SK-N-SH (cell line): ENCODE data around the gene CAPN6. TPM values are rescaled to one million over a fixed set of nuclear protein-coding genes. Genes with fewer than 3 reads are reported as not detected.

Source experiments
- CTCF ChIA-PET: fragments of 300-600, 350-600 bp; formaldehyde crosslinking; extraction: SDS; loops from one replicate; lab custom pipeline; 2021; lab: Yijun Ruan, JAX
- POLR2A ChIA-PET: fragments of 350-600 bp; sonication (Branson Sonifier 250); formaldehyde crosslinking; extraction: SDS; loops from one replicate; lab custom pipeline; 2020; ENCODE audit warnings: antibody characterized with exemption, inconsistent platforms; lab: Yijun Ruan, JAX
- DNase-seq: peaks from one replicate; pipeline ENCODE4 v3.0.0; 2012
- H2AFZ ChIP-seq: fragments of 200-600 bp; sonication (generic); 2 replicates; pipeline ENCODE4 v1.8.1; 2016; ENCODE audit warnings: antibody characterized with exemption, mild to moderate bottlenecking, low read depth
- H3F3A ChIP-seq: fragments of 200-600 bp; sonication (generic); replicated peaks from 2 replicates; pipeline ENCODE3; 2016; ENCODE audit warnings: antibody characterized with exemption, mild to moderate bottlenecking; ENCODE audit not compliant: insufficient read depth
- H3K27ac ChIP-seq, 2 experiments: fragments of 200-500 bp in 1 of 2; fragments of 200-600 bp in 1 of 2; sonication (Bioruptor generic) in 1 of 2; sonication (generic), shearing (Covaris generic) in 1 of 2; 2 replicates each; pipeline versions ENCODE4 v1.5.1 to v1.6.1; 2014 to 2016; ENCODE audit warnings: low read depth in 2 of 2, inconsistent platforms in 1 of 2, low read length in 1 of 2, mild to moderate bottlenecking in 1 of 2, mixed read lengths in 1 of 2
- H3K27me3 ChIP-seq: fragments of 200-600 bp; sonication (generic), shearing (Covaris generic); 2 replicates; pipeline ENCODE4 v1.6.1; 2016; ENCODE audit warnings: mixed run types; ENCODE audit not compliant: insufficient read depth
- H3K36me3 ChIP-seq, 2 experiments: fragments of 200-500 bp in 1 of 2; fragments of 200-600 bp in 1 of 2; sonication (Bioruptor generic) in 1 of 2; sonication (generic) in 1 of 2; replicated peaks in 1 of 2; 2 replicates each; pipeline versions ENCODE3 to v1.5.1; 2014 to 2016; ENCODE audit warnings: low read length in 1 of 2, mild to moderate bottlenecking in 1 of 2; ENCODE audit not compliant: insufficient read depth in 2 of 2, control insufficient read depth in 1 of 2
- H3K4me1 ChIP-seq, 2 experiments: fragments of 200-500 bp in 1 of 2; fragments of 200-600 bp in 1 of 2; sonication (Bioruptor generic) in 1 of 2; sonication (generic), shearing (Covaris generic) in 1 of 2; 2 replicates each; pipeline versions ENCODE4 v1.5.1 to v1.6.1; 2014 to 2016; ENCODE audit warnings: low read depth in 1 of 2, low read length in 1 of 2, mixed run types in 1 of 2; ENCODE audit not compliant: insufficient read depth in 2 of 2, control insufficient read depth in 1 of 2
- H3K4me2 ChIP-seq: fragments of 200-600 bp; sonication (generic), shearing (Covaris generic); 2 replicates; pipeline ENCODE4 v1.6.1; 2017; ENCODE audit warnings: mixed run types
- H3K4me3 ChIP-seq, 2 experiments: fragments of 200-500 bp in 1 of 2; fragments of 200-600 bp in 1 of 2; sonication (Bioruptor generic) in 1 of 2; sonication (generic), shearing (Covaris generic) in 1 of 2; 2 replicates each; pipeline versions ENCODE4 v1.5.1 to v1.8.1; 2014 to 2016; ENCODE audit warnings: low read depth in 2 of 2, inconsistent platforms in 1 of 2, low read length in 1 of 2, mild to moderate bottlenecking in 1 of 2, mixed read lengths in 1 of 2, moderate library complexity in 1 of 2
- H3K79me2 ChIP-seq: fragments of 200-600 bp; sonication (generic); 2 replicates; pipeline ENCODE4 v1.8.1; 2017; ENCODE audit warnings: mild to moderate bottlenecking; ENCODE audit not compliant: insufficient read depth
- H3K9ac ChIP-seq: fragments of 200-600 bp; sonication (generic); 2 replicates; pipeline ENCODE4 v1.6.1; 2017; ENCODE audit warnings: mixed run types
- H3K9me2 ChIP-seq: fragments of 200-600 bp; sonication (generic); 2 replicates; pipeline ENCODE4 v1.6.1; 2017; ENCODE audit warnings: mixed run types
- H3K9me3 ChIP-seq: fragments of 200-600 bp; sonication (generic); 2 replicates; pipeline ENCODE4 v1.6.1; 2017; ENCODE audit warnings: mixed run types, mild to moderate bottlenecking, moderate library complexity
- H4K20me1 ChIP-seq: fragments of 200-600 bp; sonication (generic); 2 replicates; pipeline ENCODE4 v1.6.1; 2017; ENCODE audit warnings: mild to moderate bottlenecking, mixed run types; ENCODE audit not compliant: insufficient read depth
- CTCF ChIP-seq: fragments of 200-600 bp; sonication (generic); IDR thresholded peaks from 2 replicates; pipeline ENCODE4 v1.6.1; 2017; ENCODE audit warnings: antibody characterized with exemption, mild to moderate bottlenecking, moderate library complexity
- EP300 ChIP-seq, 2 experiments: IDR thresholded peaks; 2 replicates each; pipeline versions ENCODE4 v1.4.0 to v1.6.1; 2012; ENCODE audit warnings: borderline replicate concordance in 1 of 2, low read depth in 1 of 2, low read length in 1 of 2
- EZH2phosphoT487 ChIP-seq: fragments of 200-600 bp; sonication (generic); IDR thresholded peaks from 2 replicates; pipeline ENCODE4 v1.6.1; 2017; ENCODE audit warnings: low read depth, mixed run types, mild to moderate bottlenecking, antibody characterized with exemption, moderate library complexity, borderline replicate concordance
- FOSL2 ChIP-seq: IDR thresholded peaks from 2 replicates; pipeline ENCODE4 v1.4.0; 2012; ENCODE audit warnings: low read depth, mild to moderate bottlenecking, moderate library complexity, borderline replicate concordance
- GATA2 ChIP-seq: sonication (generic); formaldehyde crosslinking; IDR thresholded peaks from 2 replicates; pipeline ENCODE4 v1.5.0; 2020; ENCODE audit warnings: mild to moderate bottlenecking, missing genetic modification reagents
- IRF3 ChIP-seq: fragments of 150-350 bp; IDR thresholded peaks from 2 replicates; pipeline ENCODE4 v1.6.1; 2016; ENCODE audit warnings: mild to moderate bottlenecking, low read depth, low read length
- MXI1 ChIP-seq: IDR thresholded peaks from 2 replicates; pipeline ENCODE4 v1.6.1; 2012; ENCODE audit warnings: mild to moderate bottlenecking, low read depth, low read length, improper control_type of control experiment
- NFIC ChIP-seq: IDR thresholded peaks from 2 replicates; pipeline ENCODE4 v1.4.0; 2012; ENCODE audit warnings: borderline replicate concordance
- RXRA ChIP-seq: IDR thresholded peaks from 2 replicates; pipeline ENCODE4 v1.4.0; 2012; ENCODE audit warnings: low read depth, mild to moderate bottlenecking, borderline replicate concordance
- SMC3 ChIP-seq: IDR thresholded peaks from 2 replicates; pipeline ENCODE4 v1.6.1; 2012; ENCODE audit warnings: low read depth, low read length, improper control_type of control experiment
- TCF12 ChIP-seq: IDR thresholded peaks from 2 replicates; pipeline ENCODE4 v1.4.0; 2012
- WGBS: methylation state at CpG from one replicate; pipeline ENCODE4 v1.1.6; 2017; ENCODE audit warnings: low lambda C conversion rate; 5-methylcytosine and 5-hydroxymethylcytosine counted together
- polyA plus RNA-seq, 3 experiments: library from polyadenylated mRNA; depleted of rRNA; stranded (reverse); fragments of >200 nt; gene quantifications; 2 replicates each; pipeline ENCODE4 v1.2.3, GENCODE V29; 2012
- TF ChIP-seq, protein P1 (sequence below): IDR thresholded peaks from 2 replicates; pipeline ENCODE4 v1.4.0; 2012; ENCODE audit warnings: low read depth

The CAPN6 gene
- polyA plus RNA-seq, 1 of the 3 experiments (the other 2 are of a cell fraction), result not detected

DNA sequence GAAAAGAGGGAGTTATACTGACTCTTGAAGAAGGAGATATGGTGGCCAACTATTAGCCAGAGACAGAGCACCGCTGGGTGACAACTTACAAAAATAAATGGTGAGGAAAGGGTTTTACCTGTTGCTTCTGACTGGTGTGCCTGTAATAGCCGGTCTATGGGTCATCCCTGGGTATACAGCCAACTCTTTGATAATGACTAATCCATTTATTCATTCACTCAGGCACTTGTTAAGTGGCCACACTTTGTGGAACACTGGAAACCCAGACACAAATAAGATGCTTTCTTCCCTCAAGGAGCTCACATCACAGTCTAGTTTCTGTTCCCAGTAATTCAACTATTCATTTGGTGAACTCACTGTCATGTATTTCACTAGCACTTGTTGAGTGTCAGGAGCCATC lies 13.2 kb upstream of the CAPN6 start (continued):
- TF ChIP-seq, protein P1, sequence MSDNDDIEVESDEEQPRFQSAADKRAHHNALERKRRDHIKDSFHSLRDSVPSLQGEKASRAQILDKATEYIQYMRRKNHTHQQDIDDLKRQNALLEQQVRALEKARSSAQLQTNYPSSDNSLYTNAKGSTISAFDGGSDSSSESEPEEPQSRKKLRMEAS, result no peak
- TF ChIP-seq MXI1 (no peak), FOSL2 (no peak), RXRA (no peak), EP300 (IDR thresholded peaks at IDR 0.05; ENCODE audit: borderline replicate concordance in 1 of 2, low read depth in 1 of 2, low read length in 1 of 2) (no peak), IRF3 (no peak)

- CTCF ChIA-PET, result no interaction called here
- POLR2A ChIA-PET, result no interaction called here
Measured at GRCh38 chrX:111282991-111283390, 12.7 kb upstream of the CAPN6 start.

More at GRCh38 chrX:111282991-111283390, 12.7 kb upstream of the CAPN6 start:
- no peak overlapping the region for H3K9ac ChIP-seq
- no peak for DNase-seq
- H3K79me2 ChIP-seq, result no peaks in the 10 kb centered on the region
- no peak overlapping the region for H3K4me3 ChIP-seq
- no peaks in the 10 kb centered on the region for H3K4me1 ChIP-seq
- H3K27me3 ChIP-seq, result no peaks in the 10 kb centered on the region; the same call in 1 of the 2 replicates
- H3F3A ChIP-seq, result no peaks in the 10 kb centered on the region
- TF ChIP-seq NFIC (no peak), EZH2phosphoT487 (no peak), GATA2 (CRISPR knock-in tag) (no peak), SMC3 (no peak), TCF12 (no peak), IRF3 (no peak), CTCF (no peak), MXI1 (no peak)
- H4K20me1 ChIP-seq, result no peaks in the 10 kb centered on the region
- no peaks in the 10 kb centered on the region for H3K36me3 ChIP-seq
- 8% methylated on average over 1 of the region's 1 CpG for WGBS
- no peak overlapping the region for H3K27ac ChIP-seq
- H3K9me3 ChIP-seq, result no peaks in the 10 kb centered on the region
- H2AFZ ChIP-seq, result no peak overlapping the region
- H3K9me2 ChIP-seq, result no peaks in the 10 kb centered on the region
- H3K4me2 ChIP-seq, result no peak overlapping the region
